DOHH2 (cell line): Measurements from ENCODE around the gene GATD1.

Experiments used
- EZH2phosphoT487 ChIP-seq: fragments of 200-600 bp; sonication (generic); IDR thresholded peaks from 2 replicates; pipeline ENCODE4 v1.6.1; 2017; ENCODE audit warnings: borderline replicate concordance, mild to moderate bottlenecking, antibody characterized with exemption, low read length, moderate library complexity, mixed read lengths
- TF ChIP-seq, protein P1 (sequence below): fragments of 200-600 bp; sonication (generic); IDR thresholded peaks from one replicate; pipeline ENCODE4 v1.5.1; 2014; ENCODE audit warnings: antibody characterized with exemption, mild to moderate bottlenecking, low read depth, low read length; ENCODE audit not compliant: poor library complexity, severe bottlenecking

DNA sequence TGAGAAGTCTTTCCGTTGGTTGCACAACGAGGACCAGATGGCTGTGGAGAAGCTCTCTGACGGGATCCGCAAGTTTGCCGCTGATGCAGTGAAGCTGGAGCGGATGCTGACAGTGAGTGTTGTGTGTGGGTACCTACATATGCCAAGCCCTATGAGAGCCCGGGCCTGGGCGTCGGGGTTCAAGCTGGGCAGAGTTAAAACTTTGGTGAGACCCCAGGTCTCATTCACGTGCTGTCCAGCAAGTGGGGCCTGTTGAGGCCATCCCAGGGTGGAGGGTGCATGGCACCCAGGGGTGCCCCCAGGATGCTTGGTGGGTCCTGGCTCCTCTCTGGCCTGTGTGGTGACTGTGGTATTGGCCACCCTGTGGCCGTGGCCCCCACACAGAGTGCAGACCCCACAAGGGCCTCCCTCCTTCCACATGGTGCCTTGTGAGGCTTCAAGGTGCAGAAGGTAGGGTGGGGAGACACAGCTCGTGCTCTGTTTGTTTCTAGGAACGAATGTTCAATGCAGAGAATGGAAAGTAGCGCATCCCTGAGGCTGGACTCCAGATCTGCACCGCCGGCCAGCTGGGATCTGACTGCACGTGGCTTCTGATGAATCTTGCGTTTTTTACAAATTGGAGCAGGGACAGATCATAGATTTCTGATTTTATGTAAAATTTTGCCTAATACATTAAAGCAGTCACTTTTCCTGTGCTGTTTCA is 12.8 kb downstream of the GATD1 start:
- TF ChIP-seq, protein P1, sequence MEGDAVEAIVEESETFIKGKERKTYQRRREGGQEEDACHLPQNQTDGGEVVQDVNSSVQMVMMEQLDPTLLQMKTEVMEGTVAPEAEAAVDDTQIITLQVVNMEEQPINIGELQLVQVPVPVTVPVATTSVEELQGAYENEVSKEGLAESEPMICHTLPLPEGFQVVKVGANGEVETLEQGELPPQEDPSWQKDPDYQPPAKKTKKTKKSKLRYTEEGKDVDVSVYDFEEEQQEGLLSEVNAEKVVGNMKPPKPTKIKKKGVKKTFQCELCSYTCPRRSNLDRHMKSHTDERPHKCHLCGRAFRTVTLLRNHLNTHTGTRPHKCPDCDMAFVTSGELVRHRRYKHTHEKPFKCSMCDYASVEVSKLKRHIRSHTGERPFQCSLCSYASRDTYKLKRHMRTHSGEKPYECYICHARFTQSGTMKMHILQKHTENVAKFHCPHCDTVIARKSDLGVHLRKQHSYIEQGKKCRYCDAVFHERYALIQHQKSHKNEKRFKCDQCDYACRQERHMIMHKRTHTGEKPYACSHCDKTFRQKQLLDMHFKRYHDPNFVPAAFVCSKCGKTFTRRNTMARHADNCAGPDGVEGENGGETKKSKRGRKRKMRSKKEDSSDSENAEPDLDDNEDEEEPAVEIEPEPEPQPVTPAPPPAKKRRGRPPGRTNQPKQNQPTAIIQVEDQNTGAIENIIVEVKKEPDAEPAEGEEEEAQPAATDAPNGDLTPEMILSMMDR: no peak
- no peak for TF ChIP-seq EZH2phosphoT487
